HCT116 (cell line): ENCODE measurements around the gene RGS6. TPM values are rescaled to one million over a fixed set of nuclear protein-coding genes. Genes with fewer than 3 reads are reported as not detected.

Source experiments
- ATAC-seq: fragments of 200-7000 bp; cut with Tn5 transposase; 2 replicates; pipeline ENCODE4 v1.9.1; 2020; ENCODE audit warnings: mild to moderate bottlenecking, moderate library complexity
- BruUV-seq: library from RNA; stranded (reverse); fragments of 400-500 nt; replicated peaks from 2 replicates; lab custom pipeline; 2021; lab: Mats Ljungman, UMichigan
- CTCF ChIA-PET: fragments of 300-600 bp; sonication (Branson Sonifier 250); formaldehyde crosslinking; loops from one replicate; lab custom pipeline; 2021; ENCODE audit warnings: antibody characterized with exemption; lab: Charles Lee
- POLR2A ChIA-PET: fragments of 300-600, 350-600 bp; sonication (Branson Sonifier 250); formaldehyde crosslinking; loops from one replicate; lab custom pipeline; 2021; ENCODE audit warnings: antibody characterized with exemption; lab: Charles Lee
- RAD21 ChIA-PET, 2 experiments: fragments of 300-600 bp; sonication (Branson Sonifier 250); formaldehyde crosslinking; loops; one replicate each; lab custom pipeline; 2023; ENCODE audit warnings: low total read pairs in 2 of 2; ENCODE audit not compliant: uncharacterized antibody in 2 of 2, unreplicated experiment in 2 of 2, low non-redundant PET in 1 of 2; lab: Charles Lee
- DNase-seq: peaks from one replicate; pipeline ENCODE4 v3.0.0-alpha.2; 2010; ENCODE audit warnings: low read depth, low spot score
- H2AFZ ChIP-seq: fragments of 200-600 bp; shearing (Covaris generic), sonication (generic); 2 replicates; pipeline ENCODE4 v1.6.1; 2017; ENCODE audit warnings: low read depth, mixed run types, mixed read lengths, antibody characterized with exemption, low read length; ENCODE audit not compliant: poor library complexity, severe bottlenecking
- H3K27ac ChIP-seq: 2 replicates; pipeline ENCODE4 v1.5.1; 2012; ENCODE audit warnings: low read depth, low read length
- H3K27me3 ChIP-seq: fragments of 200-600 bp; sonication (generic); 2 replicates; pipeline ENCODE4 v1.6.1; 2016; ENCODE audit warnings: mixed run types, low read length, mixed read lengths; ENCODE audit not compliant: insufficient read depth
- H3K36me3 ChIP-seq, 2 experiments: fragments of 200-500 bp in 1 of 2; fragments of 200-600 bp in 1 of 2; sonication (Bioruptor generic) in 1 of 2; sonication (generic) in 1 of 2; 2 replicates each; pipeline versions ENCODE4 v1.5.1 to v1.6.1; 2014 to 2016; ENCODE audit warnings: low read length in 2 of 2, inconsistent platforms in 1 of 2, mixed read lengths in 1 of 2, mixed run types in 1 of 2; ENCODE audit not compliant: insufficient read depth in 2 of 2, control insufficient read depth in 1 of 2
- H3K4me1 ChIP-seq, 2 experiments: fragments of 200-600 bp in 1 of 2; sonication (generic) in 1 of 2; 2 replicates each; pipeline versions ENCODE4 v1.5.1 to v1.6.1; 2012 to 2017; ENCODE audit warnings: low read length in 2 of 2, inconsistent platforms in 1 of 2, mild to moderate bottlenecking in 1 of 2, mixed read lengths in 1 of 2, mixed run types in 1 of 2, moderate library complexity in 1 of 2; ENCODE audit not compliant: insufficient read depth in 2 of 2, control insufficient read depth in 1 of 2
- H3K4me2 ChIP-seq: fragments of 200-600 bp; sonication (generic); 2 replicates; pipeline ENCODE4 v1.6.1; 2017; ENCODE audit warnings: mixed run types, low read length, mixed read lengths
- H3K4me3 ChIP-seq, 2 experiments: fragments of 200-600 bp in 1 of 2; sonication (generic) in 1 of 2; replicated peaks in 1 of 2; 2 replicates each; pipeline ENCODE4 v1.5.1; 2011 to 2016; ENCODE audit warnings: low read length in 2 of 2, control low read depth in 1 of 2, low read depth in 1 of 2, mild to moderate bottlenecking in 1 of 2, mixed read lengths in 1 of 2, mixed run types in 1 of 2
- H3K79me2 ChIP-seq: fragments of 200-600 bp; sonication (generic); 2 replicates; pipeline ENCODE4 v1.6.1; 2017; ENCODE audit warnings: mild to moderate bottlenecking, mixed run types, low read length, moderate library complexity, mixed read lengths; ENCODE audit not compliant: insufficient read depth
- H3K9ac ChIP-seq: fragments of 200-600 bp; sonication (generic); 2 replicates; pipeline ENCODE4 v1.6.1; 2016; ENCODE audit warnings: low read length, mixed read lengths
- H3K9me2 ChIP-seq: fragments of 200-600 bp; sonication (generic), shearing (Covaris generic); 2 replicates; pipeline ENCODE4 v1.6.1; 2017; ENCODE audit warnings: mixed run types, mild to moderate bottlenecking, moderate library complexity; ENCODE audit not compliant: insufficient read depth
- H3K9me3 ChIP-seq, 2 experiments: fragments of 200-500 bp in 1 of 2; fragments of 200-600 bp in 1 of 2; sonication (Bioruptor generic) in 1 of 2; sonication (generic) in 1 of 2; 2 replicates each; pipeline ENCODE4 v1.6.1; 2014 to 2017; ENCODE audit warnings: low read length in 2 of 2, mixed read lengths in 2 of 2, inconsistent platforms in 1 of 2, low read depth in 1 of 2, mild to moderate bottlenecking in 1 of 2, mixed run types in 1 of 2, moderate library complexity in 1 of 2; ENCODE audit not compliant: control insufficient read depth in 1 of 2, insufficient read depth in 1 of 2
- H4K20me1 ChIP-seq: fragments of 200-600 bp; sonication (generic), shearing (Covaris generic); 2 replicates; pipeline ENCODE4 v1.6.1; 2017; ENCODE audit warnings: mixed run types, mild to moderate bottlenecking, moderate library complexity; ENCODE audit not compliant: insufficient read depth
- CEBPB ChIP-seq: IDR thresholded peaks from 2 replicates; pipeline ENCODE4 v1.6.1; 2012; ENCODE audit warnings: low read depth
- EZH2 ChIP-seq: fragments of 200-600 bp; sonication (generic); IDR thresholded peaks from 2 replicates; pipeline ENCODE4 v1.6.1; 2017; ENCODE audit warnings: antibody characterized with exemption, mixed run types
- EZH2phosphoT487 ChIP-seq: fragments of 200-600 bp; IDR thresholded peaks from 2 replicates; pipeline ENCODE4 v1.6.1; 2018; ENCODE audit warnings: antibody characterized with exemption, borderline replicate concordance
- FOSL1 ChIP-seq: IDR thresholded peaks from 2 replicates; pipeline ENCODE4 v1.6.1; 2012; ENCODE audit warnings: low read depth
- JUND ChIP-seq: IDR thresholded peaks from 2 replicates; pipeline ENCODE4 v1.6.1; 2012
- POLR2AphosphoS5 ChIP-seq: IDR thresholded peaks from 2 replicates; pipeline ENCODE4 v1.6.1; 2011; ENCODE audit warnings: mild to moderate bottlenecking, low read depth, low read length, moderate library complexity
- RAD21 ChIP-seq: IDR thresholded peaks from 2 replicates; pipeline ENCODE4 v1.6.1; 2012; ENCODE audit warnings: low read depth, mild to moderate bottlenecking
- SIN3A ChIP-seq: IDR thresholded peaks from 2 replicates; pipeline ENCODE4 v1.6.1; 2012; ENCODE audit warnings: low read depth
- SRF ChIP-seq: IDR thresholded peaks from 2 replicates; pipeline ENCODE4 v1.6.1; 2012; ENCODE audit warnings: low read depth
- ZNF274 ChIP-seq: fragments of 200-500 bp; sonication (Bioruptor generic); IDR thresholded peaks from 2 replicates; pipeline ENCODE4 v1.6.1; 2014; ENCODE audit warnings: mild to moderate bottlenecking, low read depth, low read length, inconsistent platforms
- intact Hi-C: fragments of 100-400 bp; cut with micrococcal nuclease; formaldehyde crosslinking; loops from 2 replicates; pipeline ENCODE4 v1.10.0; 2022
- total RNA-seq: library from RNA; stranded (reverse); gene quantifications from one replicate; pipeline ENCODE4 v1.2.1, GENCODE V29; 2021; ENCODE audit not compliant: unreplicated experiment
- TF ChIP-seq, protein P1 (sequence below): IDR thresholded peaks from 2 replicates; pipeline ENCODE4 v1.6.1; 2012
- TF ChIP-seq, protein P2 (sequence below), 3 experiments: fragments of 200-600 bp in 1 of 3; sonication (generic) in 1 of 3; IDR thresholded peaks in 2 of 3; conservative IDR thresholded peaks in 1 of 3; 2 replicates each; pipeline ENCODE4 v1.5.1; 2012 to 2017; ENCODE audit warnings: low read depth in 2 of 3, low read length in 2 of 3, antibody characterized with exemption in 1 of 3, borderline replicate concordance in 1 of 3, control low read depth in 1 of 3, mild to moderate bottlenecking in 1 of 3, mixed read lengths in 1 of 3, mixed run types in 1 of 3, moderate library complexity in 1 of 3; ENCODE audit not compliant: insufficient read depth in 1 of 3
- TF ChIP-seq, protein P3 (sequence below): IDR thresholded peaks from 2 replicates; pipeline ENCODE4 v1.6.1; 2012
- TF ChIP-seq, protein P4 (sequence below): IDR thresholded peaks from 2 replicates; pipeline ENCODE4 v1.6.1; 2011; ENCODE audit warnings: mild to moderate bottlenecking, low read length, moderate library complexity; ENCODE audit not compliant: insufficient replicate concordance; ENCODE audit errors: extremely low read depth

The RGS6 gene
- total RNA-seq, 1 experiment from 2014 or later = 4.7 TPM

DNA sequence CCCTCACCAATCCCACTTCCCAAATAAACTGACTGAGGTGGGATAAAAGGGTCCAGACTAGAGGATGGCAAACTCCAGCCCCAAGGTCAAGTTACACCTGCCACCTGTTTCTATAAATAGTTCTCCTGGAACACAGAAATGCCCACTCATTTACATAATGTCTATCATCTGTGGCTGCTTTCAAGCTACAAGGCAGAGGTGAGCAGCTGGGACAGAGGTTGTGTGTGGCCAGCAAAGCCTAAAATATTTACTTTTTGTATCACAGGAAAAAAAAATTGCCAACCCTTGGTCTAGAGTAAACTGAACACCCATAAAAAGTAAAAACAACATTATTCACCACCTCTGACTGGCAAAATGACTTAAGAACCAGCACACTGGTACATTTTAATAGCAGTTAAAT is 269.4 kb downstream of the RGS6 start:
- POLR2A ChIA-PET = no interaction called here
- no peaks in the 10 kb centered on the region for H3K4me1 ChIP-seq
- TF ChIP-seq CEBPB = no peak
- no peak for TF ChIP-seq SIN3A
- TF ChIP-seq, protein P1, sequence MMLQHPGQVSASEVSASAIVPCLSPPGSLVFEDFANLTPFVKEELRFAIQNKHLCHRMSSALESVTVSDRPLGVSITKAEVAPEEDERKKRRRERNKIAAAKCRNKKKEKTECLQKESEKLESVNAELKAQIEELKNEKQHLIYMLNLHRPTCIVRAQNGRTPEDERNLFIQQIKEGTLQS = no peak
- no peak for TF ChIP-seq SRF
- TF ChIP-seq, all 23 proteins: peak for 0
- no peak overlapping the region for H3K4me3 ChIP-seq
- H3K9ac ChIP-seq = no peak overlapping the region
- no peaks in the 10 kb centered on the region for H3K79me2 ChIP-seq
- no peaks in the 10 kb centered on the region for H4K20me1 ChIP-seq
- H2AFZ ChIP-seq = no peak overlapping the region
- H3K36me3 ChIP-seq = no peaks in the 10 kb centered on the region
- H3K9me2 ChIP-seq = no peaks in the 10 kb centered on the region
- intact Hi-C loops = no loop called here
- peaks cover 19% of the 10 kb centered on the region; the same call in 1 of the 2 replicates for H3K27me3 ChIP-seq
- no TSS peak for BruUV-seq
- ATAC-seq (no peak), DNase-seq (no peak)
- CTCF ChIA-PET = no interaction called here
- RAD21 ChIA-PET = interaction anchor here in 1 of 2 experiments (0.7 kb wide), 1 partner anchor 39 kb away, joined by 3 read pairs; no protein-coding TSS in a partner anchor
- H3K27ac ChIP-seq = no peak overlapping the region
- H3K4me2 ChIP-seq = no peak overlapping the region
- H3K9me3 ChIP-seq = no peaks in the 10 kb centered on the region

DNA sequence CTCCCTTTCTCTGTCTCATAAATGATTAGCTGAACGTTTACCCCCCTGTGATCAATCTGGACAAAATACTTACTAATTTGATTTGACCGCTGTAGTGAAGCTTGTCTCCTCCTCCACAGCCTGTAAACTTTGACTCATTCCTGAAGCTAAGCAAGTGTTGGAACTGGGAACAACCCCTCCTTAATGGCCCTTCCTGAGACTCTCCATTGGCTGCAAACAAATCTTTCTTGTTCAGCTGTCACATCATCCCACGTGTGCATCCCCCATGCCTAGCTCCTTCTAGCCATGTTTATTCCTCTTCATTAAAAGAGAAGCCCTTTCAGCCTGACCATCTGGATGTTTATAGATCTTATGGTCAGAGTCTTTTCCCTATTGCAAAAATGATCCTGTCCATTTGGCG is 281.2 kb downstream of the RGS6 start:
- Histone ChIP-seq H3K79me2 (no peaks in the 10 kb centered on the region), H3K9me3 (no peaks in the 10 kb centered on the region), H3K9me2 (no peaks in the 10 kb centered on the region), H2AFZ (no peak overlapping the region), H3K36me3 (no peaks in the 10 kb centered on the region), H4K20me1 (no peaks in the 10 kb centered on the region), H3K4me3 (no peak overlapping the region), H3K4me1 (no peaks in the 10 kb centered on the region), H3K9ac (no peak overlapping the region), H3K27ac (no peak overlapping the region), H3K27me3 (no peaks in the 10 kb centered on the region), H3K4me2 (no peak overlapping the region)
- ChIA-PET CTCF (no interaction called here), POLR2A (no interaction called here), RAD21 (no interaction called here)
- TF ChIP-seq, protein P2, sequence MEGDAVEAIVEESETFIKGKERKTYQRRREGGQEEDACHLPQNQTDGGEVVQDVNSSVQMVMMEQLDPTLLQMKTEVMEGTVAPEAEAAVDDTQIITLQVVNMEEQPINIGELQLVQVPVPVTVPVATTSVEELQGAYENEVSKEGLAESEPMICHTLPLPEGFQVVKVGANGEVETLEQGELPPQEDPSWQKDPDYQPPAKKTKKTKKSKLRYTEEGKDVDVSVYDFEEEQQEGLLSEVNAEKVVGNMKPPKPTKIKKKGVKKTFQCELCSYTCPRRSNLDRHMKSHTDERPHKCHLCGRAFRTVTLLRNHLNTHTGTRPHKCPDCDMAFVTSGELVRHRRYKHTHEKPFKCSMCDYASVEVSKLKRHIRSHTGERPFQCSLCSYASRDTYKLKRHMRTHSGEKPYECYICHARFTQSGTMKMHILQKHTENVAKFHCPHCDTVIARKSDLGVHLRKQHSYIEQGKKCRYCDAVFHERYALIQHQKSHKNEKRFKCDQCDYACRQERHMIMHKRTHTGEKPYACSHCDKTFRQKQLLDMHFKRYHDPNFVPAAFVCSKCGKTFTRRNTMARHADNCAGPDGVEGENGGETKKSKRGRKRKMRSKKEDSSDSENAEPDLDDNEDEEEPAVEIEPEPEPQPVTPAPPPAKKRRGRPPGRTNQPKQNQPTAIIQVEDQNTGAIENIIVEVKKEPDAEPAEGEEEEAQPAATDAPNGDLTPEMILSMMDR (IDR thresholded peaks at IDR 0.05 in 2 of 3, conservative IDR thresholded peaks at IDR 0.05 in 1 of 3; ENCODE audit: borderline replicate concordance in 1 of 3, insufficient read depth in 1 of 3, low read depth in 2 of 3, low read length in 2 of 3) = no peak
- TF ChIP-seq, protein P3, sequence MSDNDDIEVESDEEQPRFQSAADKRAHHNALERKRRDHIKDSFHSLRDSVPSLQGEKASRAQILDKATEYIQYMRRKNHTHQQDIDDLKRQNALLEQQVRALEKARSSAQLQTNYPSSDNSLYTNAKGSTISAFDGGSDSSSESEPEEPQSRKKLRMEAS = no peak
- TF ChIP-seq, protein P4, sequence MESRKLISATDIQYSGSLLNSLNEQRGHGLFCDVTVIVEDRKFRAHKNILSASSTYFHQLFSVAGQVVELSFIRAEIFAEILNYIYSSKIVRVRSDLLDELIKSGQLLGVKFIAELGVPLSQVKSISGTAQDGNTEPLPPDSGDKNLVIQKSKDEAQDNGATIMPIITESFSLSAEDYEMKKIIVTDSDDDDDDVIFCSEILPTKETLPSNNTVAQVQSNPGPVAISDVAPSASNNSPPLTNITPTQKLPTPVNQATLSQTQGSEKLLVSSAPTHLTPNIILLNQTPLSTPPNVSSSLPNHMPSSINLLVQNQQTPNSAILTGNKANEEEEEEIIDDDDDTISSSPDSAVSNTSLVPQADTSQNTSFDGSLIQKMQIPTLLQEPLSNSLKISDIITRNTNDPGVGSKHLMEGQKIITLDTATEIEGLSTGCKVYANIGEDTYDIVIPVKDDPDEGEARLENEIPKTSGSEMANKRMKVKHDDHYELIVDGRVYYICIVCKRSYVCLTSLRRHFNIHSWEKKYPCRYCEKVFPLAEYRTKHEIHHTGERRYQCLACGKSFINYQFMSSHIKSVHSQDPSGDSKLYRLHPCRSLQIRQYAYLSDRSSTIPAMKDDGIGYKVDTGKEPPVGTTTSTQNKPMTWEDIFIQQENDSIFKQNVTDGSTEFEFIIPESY = no peak
- no peak for TF ChIP-seq ZNF274
- no peak for TF ChIP-seq EZH2
- TF ChIP-seq JUND = no peak
- no peak for TF ChIP-seq EZH2phosphoT487
- TF ChIP-seq RAD21 = no peak
- TF ChIP-seq POLR2AphosphoS5 = no peak
- no peak for TF ChIP-seq FOSL1
- intact Hi-C loops = no loop called here
- no TSS peak for BruUV-seq
- ATAC-seq (no peak), DNase-seq (no peak)
